ENCODE results near the gene PNLIPRP2.

The PNLIPRP2 gene

GRCh38 chr10:116686632-116687031, 65.9 kb downstream of the PNLIPRP2 start:
- DNase-seq: no peak

GRCh38 chr10:116687633-116688032, 66.9 kb downstream of the PNLIPRP2 start:
- no peak for DNase-seq

GRCh38 chr10:116688241-116688711, 67.5 kb downstream of the PNLIPRP2 start:
- no peak for DNase-seq

GRCh38 chr10:116688741-116689495, 68.2 kb downstream of the PNLIPRP2 start:
- no peak for DNase-seq

GRCh38 chr10:116689744-116690143, 69.0 kb downstream of the PNLIPRP2 start:
- no peak for DNase-seq

- DNase-seq: no peak
These were observed 69.9 kb downstream of the PNLIPRP2 start for GRCh38 chr10:116690356-116691322.

GRCh38 chr10:116691635-116692034, 70.9 kb downstream of the PNLIPRP2 start:
- no peak for DNase-seq

- no peak for DNase-seq
These were observed 71.5 kb downstream of the PNLIPRP2 start for GRCh38 chr10:116692225-116692624.

- no peak for DNase-seq
These were observed 73.6 kb downstream of the PNLIPRP2 start for GRCh38 chr10:116694243-116694926.

Data from stimulated activated CD4-positive, alpha-beta T cell treated with anti-CD3 and anti-CD28 coated beads, Interleukin-4, amount 100 ng/mL, for 1 hour (primary cell).